HG02763 (cell line): Measurements from ENCODE around the gene MFF.

Experiments
- ATAC-seq: cut with Tn5 transposase; IDR thresholded peaks from one replicate; pipeline ENCODE4 v1.9.1; 2021; ENCODE audit warnings: mild to moderate bottlenecking, moderate library complexity; ENCODE audit not compliant: unreplicated experiment

Gene MFF

GRCh38 chr2:227404585-227405271, 79.7 kb downstream of the MFF start:
- no peak for ATAC-seq

GRCh38 chr2:227406177-227407031, 81.4 kb downstream of the MFF start:
- peak; percentile 49 for ATAC-seq
